Caki2 (cell line): ENCODE measurements around the gene DTX4. TPM values are rescaled to one million over a fixed set of nuclear protein-coding genes. Genes with fewer than 3 reads are reported as not detected.

Experiments used
- DNase-seq: peaks from one replicate; pipeline ENCODE4 v3.0.0-alpha.2; 2015; ENCODE audit warnings: low read depth
- in situ Hi-C: cut with HindIII; loops from 2 replicates; pipeline ENCODE4 v1.10.0; 2016; ENCODE audit warnings: low sequenced_read_pairs, low pct_unique_long_range_greater_than_20kb, mixed read lengths
- total RNA-seq: library from RNA; depleted of rRNA; stranded (reverse); fragments of >200 nt; shearing (Covaris generic); gene quantifications from 2 replicates; pipeline ENCODE4 v1.2.3, GENCODE V29; 2014; ENCODE audit warnings: low replicate concordance

DTX4 gene
- total RNA-seq, 1 experiment from 2014 or later, result 2.0 TPM

DNA sequence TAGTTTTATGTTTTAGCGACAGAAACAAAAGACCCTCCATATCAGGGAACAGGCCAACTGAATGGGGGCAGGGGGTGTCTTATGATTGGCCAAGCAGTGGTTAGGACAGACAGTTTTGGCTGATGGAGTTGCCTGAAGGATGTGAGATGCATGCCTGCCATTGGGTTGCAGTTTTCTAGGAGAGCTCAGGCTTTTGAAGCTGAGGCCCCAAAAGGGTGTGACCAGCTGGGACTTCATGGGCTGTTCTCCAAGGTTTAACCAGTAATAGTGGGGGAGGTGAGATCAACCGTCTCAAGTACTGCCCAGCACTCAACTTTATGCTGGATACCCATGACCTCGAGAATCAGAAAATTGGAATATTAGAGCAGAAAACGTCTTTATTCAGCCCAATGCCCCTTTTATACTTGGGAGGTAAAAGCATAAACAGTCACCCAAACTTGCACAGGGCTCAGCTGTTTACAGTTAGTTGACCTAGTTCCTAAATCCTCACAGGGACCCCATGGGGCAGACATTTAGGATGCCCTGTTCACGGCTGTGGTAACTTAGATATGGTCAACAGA, 13.5 kb downstream of the DTX4 start:
- in situ Hi-C loops, result no loop called here

DNA sequence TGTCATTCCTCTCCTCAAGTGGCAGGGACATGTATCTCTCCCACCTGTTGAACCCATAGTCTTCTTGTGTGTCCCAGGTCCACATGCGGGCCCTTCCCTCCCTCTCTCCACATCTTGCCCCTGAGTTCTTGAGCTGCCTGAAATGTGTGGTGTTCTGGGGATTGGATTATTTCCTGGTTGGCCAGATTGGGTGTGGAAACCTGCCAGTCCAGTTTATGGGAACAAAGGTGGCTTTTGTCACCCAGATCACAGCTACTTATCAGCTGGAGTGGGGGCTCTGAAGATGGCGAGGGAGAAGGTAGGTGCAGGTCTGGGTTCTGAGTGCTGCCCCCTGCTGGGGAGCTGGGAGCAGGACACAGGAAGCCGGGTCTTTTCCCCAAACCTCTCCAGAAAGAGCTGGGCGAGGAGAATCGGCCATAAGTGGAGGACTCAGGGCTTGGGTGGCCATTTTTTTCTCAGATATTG, 14.2 kb downstream of the DTX4 start:
- DNase-seq, result no peak
- in situ Hi-C loops, result no loop called here

More for the DNA sequence above, 13.5 kb downstream of the DTX4 start:
- no peak for DNase-seq

DNA sequence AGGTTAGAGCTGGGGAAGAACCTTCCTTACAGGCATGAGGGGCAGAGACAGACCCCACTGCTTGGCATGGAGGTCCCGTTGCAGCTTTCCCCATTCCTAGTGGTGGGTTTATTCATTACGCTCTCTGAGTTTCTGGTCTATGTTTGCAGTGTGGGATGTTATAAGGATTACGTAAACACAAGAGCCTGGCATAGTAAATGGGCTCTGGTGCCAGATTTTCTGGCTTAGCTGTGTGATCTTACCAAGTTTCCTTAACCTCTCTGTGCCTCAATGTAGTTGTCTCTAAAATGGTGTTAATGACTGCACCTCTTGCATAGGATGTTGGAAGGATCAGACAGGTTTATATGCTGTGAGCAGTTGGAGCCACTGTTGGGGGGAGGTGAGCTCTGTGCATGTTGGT, 15.1 kb downstream of the DTX4 start:
- no peak for DNase-seq
- in situ Hi-C loops, result no loop called here

DNA sequence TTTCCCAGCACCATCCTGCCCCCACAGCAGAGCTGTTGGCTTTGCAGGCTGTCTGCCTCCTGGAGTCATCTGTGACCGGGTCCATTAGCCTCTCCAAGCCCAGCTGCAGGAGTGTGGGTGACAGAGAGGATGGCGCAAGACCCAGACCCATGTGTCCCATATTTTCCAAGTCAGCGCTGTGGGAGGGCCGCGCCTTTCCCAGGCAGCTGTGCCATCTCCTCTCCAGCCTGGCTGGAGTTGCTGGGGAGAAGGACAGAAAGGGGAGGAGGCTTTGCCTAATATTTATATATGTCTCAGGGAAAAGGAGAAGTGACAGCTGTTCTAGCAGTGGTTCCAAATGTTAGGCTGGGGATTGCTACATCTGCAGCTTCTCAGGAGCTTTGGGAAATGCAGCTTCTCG, 15.7 kb downstream of the DTX4 start:
- in situ Hi-C loops, result no loop called here
- DNase-seq, result no peak

DNA sequence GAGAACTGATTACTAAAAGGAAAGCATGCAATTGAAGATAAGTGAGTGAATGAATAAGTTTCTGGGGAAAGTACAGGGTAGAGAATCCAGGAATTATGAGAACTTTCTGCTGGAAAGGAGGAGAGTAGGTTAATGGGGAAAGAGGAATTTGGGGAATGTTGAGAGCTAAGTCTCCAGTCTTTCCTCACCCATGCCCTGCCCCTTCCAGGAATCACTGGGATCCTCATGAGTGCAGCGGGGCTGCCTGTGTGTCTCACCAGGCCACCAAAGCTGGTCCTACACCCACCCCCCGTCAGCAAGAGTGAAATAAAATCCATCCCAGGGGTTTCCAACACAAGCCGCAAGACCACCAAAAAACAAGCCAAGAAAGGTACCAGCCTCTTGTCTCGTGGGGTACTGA, 17.0 kb downstream of the DTX4 start:
- DNase-seq, result no peak
- in situ Hi-C loops, result no loop called here

DNA sequence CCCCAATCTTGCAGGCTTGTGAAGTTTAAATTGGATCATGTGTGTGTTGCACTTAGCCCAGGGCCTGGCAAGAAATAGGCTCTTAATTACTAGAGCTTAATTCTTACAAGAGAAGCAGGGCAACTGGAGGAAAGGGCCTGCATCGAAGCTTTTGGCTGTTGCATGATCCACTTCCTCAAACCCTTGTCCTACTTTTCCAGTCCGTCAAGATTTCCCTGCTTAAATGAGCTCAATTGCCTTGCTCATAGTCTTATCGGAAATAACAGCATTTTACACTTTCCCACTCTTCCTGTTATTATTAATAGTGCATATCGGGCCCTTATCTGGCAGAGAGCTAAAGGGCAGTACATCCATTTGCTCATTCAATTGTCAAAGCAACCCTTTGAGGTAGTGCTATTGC, 18.1 kb downstream of the DTX4 start:
- in situ Hi-C loops, result no loop called here
- DNase-seq, result no peak

DNA sequence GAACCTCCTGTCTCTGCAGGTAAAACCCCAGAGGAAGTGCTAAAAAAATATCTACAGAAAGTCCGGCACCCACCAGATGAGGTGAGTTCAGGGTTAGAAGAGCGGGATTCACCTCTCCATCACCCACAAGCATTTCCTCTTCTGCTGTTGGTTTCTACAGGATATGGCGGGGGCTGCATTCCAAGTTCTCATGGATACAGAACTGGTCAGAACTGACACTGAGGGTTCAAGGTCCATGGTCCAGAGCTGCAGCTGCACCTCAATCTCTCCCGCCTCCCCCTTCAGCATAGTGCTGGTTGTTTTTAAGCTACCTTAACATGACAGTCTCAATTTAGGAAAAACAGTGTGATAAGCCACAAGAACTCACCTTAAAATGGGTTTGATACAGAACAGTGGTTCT, 19.2 kb downstream of the DTX4 start:
- in situ Hi-C loops, result no loop called here
- DNase-seq, result no peak

DNA sequence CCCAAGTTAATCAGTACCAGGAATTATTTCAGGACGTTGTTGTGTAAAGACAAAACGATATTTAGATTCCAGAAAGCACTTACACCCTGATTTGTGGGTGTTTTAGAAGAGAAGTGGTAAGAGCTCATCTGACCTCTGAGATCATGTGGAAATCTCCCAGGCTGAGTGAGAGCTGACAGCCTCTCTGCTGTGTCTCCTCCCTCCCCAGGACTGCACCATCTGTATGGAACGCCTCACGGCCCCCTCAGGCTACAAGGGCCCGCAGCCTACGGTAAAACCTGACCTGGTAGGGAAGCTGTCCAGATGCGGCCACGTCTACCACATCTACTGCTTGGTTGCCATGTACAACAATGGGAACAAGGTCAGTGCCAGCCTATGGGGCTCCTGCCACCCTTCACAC, 20.0 kb downstream of the DTX4 start:
- in situ Hi-C loops, result no loop called here
- no peak for DNase-seq

DNA sequence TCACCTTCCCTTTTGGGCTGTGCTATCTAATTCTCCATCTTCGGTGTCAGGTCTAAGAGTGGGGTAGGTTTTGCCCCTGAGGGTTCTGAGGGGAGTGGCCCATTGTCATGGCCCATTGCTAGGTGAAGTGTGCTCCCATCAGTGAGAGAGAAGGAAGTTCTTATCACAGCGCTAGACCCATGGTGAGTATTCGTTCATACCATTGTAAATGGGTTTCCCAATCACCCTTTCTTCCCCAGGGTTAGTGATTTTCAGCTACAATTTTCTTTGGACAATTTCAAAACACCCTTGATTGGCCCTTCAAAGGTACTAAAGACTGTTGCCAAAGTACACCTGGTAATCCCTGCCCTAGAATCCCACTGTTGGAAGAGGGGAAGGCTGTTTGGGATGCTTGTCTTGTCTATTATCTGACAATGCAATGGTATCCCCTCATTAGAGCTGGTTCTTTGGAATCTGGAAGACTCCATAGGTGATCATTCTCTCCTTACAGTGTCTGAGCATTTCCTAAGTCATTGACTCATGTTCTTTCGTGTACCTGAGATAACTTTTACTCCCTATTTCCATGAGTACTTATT, 20.6 kb downstream of the DTX4 start:
- in situ Hi-C loops, result no loop called here
- DNase-seq, result no peak

DNA sequence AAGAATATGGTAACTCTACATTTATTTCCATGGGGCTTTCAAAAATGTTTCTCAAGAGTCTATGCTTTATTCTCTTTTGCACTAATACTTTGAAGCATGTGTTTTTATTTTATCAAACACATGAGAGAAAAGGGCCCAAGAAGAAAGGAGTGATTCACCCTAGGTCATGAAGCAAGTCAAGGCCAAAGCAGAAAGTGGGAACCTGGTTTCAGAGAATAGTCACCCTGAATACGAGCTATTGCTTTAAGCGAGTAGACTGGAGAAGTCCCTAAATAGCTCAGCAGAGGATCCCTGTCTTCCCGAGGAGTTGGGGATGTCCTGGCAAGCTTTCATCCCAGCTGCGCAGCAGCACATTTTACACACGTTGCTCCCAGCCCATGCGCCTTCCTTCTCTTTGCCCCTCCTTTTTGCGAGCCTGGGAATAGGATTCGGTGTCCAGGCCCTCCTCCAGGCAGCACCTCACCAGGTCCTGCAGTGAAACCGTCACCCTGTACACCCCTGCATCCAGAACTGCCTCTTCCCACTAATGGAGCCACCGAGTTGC, 21.7 kb downstream of the DTX4 start:
- DNase-seq, result no peak
- in situ Hi-C loops, result no loop called here

DNA sequence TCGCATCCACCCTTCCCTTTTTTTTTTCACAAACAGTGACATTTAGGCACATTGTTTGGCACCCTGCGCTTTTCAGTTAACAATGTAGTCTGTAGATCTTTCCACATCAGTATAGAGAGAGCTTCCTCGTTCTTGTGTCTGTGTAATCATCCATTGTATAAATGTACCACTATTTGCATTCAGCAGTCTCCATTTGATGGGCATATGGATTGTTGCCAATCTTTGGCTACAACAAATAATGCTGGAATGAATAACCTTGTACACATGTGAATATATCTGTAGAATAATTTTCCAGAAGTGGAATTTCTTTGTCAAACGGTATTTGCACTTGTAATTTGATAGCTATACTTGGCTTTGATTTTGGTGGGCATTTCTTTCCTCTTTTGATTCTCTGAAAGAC, 23.7 kb downstream of the DTX4 start:
- in situ Hi-C loops, result no loop called here

DNA sequence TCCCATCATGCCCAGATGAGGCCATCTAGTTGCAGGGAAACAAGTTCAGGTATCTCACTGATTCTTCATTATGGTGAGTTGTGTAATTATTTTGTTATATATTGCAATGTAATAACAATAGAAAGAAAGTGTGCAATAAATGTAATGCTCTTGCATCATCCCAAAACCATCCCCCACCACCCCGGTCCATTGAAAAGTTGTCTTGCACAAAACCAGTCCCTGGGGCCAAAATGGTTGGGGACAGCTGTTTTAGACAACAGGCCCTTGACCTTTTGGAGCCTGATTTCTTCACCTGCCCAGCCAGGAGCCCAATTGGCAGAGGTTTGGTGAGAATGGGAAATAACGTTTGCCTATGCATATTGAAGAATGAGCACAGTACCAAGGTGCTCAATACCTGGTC, 24.8 kb downstream of the DTX4 start:
- DNase-seq, result no peak
- in situ Hi-C loops, result no loop called here

More for the DNA sequence above, 23.7 kb downstream of the DTX4 start:
- no peak for DNase-seq

DNA sequence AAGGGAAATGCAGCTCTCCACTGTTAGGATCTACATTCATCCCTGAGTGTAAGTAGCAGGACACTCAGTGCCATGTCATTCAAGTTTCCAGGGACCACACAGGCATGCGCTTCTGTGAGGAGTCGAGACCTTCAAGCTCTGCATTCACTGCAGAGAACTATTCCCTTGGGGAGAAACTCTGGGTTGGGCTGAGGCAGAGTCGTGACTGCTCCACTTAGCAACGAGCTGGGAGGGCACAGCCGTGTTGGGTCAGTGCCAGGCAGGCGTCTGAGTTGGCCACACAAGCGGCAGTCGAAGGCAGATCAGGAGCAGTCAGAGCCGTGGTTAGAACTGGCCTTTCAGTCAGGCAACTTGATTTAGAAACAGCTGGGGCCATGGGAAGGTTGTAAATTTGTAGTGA, 26.1 kb downstream of the DTX4 start:
- no peak for DNase-seq
- in situ Hi-C loops, result no loop called here

DNA sequence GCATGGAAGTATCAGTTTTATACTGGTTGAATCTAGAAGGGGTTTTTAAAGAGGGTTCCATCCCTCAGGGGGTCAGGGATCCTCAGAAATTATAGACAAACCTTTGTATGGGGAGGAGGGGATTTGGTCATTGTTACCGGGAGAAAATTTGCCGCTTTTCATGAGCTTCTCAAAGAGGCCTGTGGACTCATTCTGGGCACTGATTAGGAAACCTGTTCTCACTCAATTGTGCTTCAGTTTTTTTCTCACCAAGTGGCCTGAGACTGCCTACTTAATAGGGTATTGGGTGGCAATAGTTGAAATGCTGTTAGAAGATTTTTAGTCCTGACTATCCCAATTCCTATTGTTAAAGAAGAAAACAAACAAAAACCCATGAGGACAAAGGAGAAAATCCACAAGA, 26.8 kb downstream of the DTX4 start:
- DNase-seq, result no peak
- in situ Hi-C loops, result no loop called here

DNA sequence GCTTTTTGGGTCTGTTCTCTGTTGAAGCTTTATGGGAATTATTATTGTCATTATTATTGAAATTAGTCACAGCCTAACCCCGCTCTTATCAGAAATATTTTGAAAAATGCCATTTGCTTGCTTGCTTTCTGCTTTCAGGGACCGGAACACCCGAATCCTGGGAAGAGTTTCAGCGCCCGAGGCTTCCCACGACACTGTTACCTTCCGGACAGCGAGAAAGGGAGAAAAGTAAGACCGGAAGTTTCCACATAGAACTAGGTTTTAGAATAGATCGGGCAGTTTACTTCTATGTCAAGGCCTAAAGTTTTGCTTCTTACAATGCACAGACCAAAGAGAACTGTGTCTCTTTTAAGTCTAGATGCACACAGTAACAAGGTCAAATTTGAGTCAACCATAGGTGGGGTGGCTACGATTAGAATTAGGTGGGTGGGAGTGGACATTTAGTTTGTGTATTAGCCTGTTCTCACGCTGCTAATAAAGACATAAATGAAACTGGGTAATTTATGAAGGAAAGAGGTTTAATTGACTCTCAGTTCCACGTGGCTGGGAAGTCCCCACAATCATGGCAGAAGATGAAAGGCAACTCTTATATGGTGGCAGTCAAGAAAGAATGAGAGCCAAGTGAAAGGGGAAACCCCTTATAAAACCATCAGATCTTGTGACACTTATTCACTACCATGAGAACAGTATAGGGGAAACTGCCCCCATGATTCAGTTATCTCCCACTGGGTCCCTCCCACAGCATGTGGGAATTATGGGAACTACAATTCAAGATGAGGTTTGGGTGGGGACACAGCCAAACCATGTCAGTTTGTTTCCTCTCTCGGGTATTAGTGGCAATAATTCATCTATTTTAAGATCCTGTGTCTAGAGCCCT, 27.9 kb downstream of the DTX4 start:
- DNase-seq, result no peak
- in situ Hi-C loops, result no loop called here

DNA sequence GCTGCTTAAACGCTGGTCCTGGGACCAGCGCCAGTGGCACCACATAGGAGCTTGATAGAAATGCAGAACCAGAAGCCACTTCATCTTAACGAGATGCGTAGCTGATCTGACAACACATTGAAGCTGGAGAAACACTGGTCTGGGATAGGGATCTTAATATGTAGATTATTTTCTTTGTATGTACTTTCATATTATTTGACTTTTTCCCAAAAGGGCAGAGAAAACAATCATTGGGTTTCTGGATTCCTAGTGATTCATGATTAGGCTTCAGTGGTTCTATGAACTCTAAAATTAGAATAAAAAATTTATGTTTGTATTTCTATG, 28.5 kb downstream of the DTX4 start:
- in situ Hi-C loops, result no loop called here
- DNase-seq, result no peak

DNA sequence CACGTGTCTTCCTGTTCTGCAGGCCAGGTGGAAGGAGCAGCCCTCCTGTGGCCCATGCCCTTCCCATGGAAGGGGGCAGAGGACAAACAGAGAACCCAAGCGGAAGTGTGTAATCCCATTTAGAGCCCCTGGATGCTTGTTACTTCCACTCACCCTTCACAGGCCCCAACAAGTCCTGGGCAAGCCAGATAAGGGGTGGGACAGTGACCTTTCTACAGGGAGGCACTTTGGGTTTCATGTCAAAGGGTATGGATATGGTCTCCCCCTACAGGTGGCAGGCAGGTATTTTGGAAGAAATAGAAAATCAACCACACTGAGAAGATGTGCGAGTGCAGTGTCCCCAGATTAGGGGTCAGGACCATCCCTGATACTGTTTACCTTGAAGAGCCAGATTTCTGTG, 29.4 kb downstream of the DTX4 start:
- in situ Hi-C loops, result no loop called here
- DNase-seq, result no peak

DNA sequence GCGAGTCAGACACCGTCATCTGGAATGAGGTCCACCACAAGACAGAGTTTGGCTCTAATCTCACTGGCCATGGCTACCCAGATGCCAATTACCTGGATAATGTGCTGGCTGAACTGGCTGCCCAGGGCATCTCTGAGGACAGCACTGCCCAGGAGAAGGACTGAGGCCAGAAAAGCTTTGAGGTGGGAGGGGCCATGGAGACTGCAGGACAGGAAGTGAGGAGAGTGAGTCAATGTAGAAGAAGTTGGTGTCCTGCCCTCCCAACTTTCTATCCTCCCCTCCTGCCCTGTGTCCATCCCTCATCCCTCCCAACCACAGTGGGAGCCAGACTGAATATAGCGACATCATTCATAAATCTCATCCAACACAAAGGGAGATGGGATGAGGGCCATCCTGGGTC, 32.8 kb downstream of the DTX4 start:
- in situ Hi-C loops, result no loop called here
- DNase-seq, result no peak

DNA sequence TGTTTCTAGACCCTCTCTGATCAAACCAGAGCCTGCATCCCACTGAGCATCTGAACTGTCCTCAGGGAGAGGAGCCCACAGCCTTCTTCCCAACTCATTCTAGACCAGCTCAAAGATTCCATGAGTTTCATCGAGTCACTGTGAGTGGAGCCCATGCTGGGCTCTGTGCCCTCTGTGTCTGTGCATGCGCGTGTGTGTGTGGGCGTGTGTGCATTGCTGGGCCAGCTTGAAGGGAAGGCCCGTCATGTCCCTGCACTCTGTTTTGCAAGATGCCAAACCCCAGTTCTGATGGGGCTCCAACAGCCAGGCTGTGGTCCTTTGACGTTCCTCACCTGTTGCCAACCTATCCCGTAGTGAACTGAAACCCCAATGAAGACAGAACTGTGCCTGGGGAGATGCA, 33.7 kb downstream of the DTX4 start:
- in situ Hi-C loops, result no loop called here
- DNase-seq, result no peak
